ENCODE results near the gene PROCA1.

PROCA1 gene

GRCh38 chr17:28718333-28719020 is 6.8 kb upstream of the PROCA1 start:
- Histone ChIP-seq H3K4me2 (peak overlapping the region; percentile 98), H3K9me3 (no peaks in the 10 kb centered on the region), H3K9ac (peak overlapping the region; percentile 98), H4K20me1 (peaks cover 62% of the 10 kb centered on the region), H3K4me3 (peak overlapping the region; percentile 84), H3K27ac (peak overlapping the region; percentile 99), H3K4me1 (peaks cover 67% of the 10 kb centered on the region), H3K27me3 (no peaks in the 10 kb centered on the region), H3K36me3 (peaks cover 54% of the 10 kb centered on the region)
- TF ChIP-seq Cebpa-rat (IDR thresholded peaks at IDR 0.05) = no peak

GRCh38 chr17:28717578-28718332 is 6.1 kb upstream of the PROCA1 start, which contains the start of gene RAB34:
Gene RAB34 (minus strand): TSS chr17:28717868. CDS start chr17:28717266, 602 bp downstream.
- peak within 1 kb of the TSS; percentile 99 for H3K27ac ChIP-seq
- H3K27me3 ChIP-seq = no peaks in the 10 kb centered on the region
- no peaks in the 10 kb centered on the region for H3K9me3 ChIP-seq
- TF ChIP-seq Cebpa-rat (IDR thresholded peaks at IDR 0.05) = no peak
- H4K20me1 ChIP-seq = peaks cover 55% of the 10 kb centered on the region
- H3K4me1 ChIP-seq = peaks cover 67% of the 10 kb centered on the region
- peak within 1 kb of the TSS; percentile 84 for H3K4me3 ChIP-seq
- H3K9ac ChIP-seq = peak within 1 kb of the TSS; percentile 98
- H3K4me2 ChIP-seq = peak within 1 kb of the TSS; percentile 98
- H3K36me3 ChIP-seq = peaks cover 54% of the 10 kb centered on the region

DNA sequence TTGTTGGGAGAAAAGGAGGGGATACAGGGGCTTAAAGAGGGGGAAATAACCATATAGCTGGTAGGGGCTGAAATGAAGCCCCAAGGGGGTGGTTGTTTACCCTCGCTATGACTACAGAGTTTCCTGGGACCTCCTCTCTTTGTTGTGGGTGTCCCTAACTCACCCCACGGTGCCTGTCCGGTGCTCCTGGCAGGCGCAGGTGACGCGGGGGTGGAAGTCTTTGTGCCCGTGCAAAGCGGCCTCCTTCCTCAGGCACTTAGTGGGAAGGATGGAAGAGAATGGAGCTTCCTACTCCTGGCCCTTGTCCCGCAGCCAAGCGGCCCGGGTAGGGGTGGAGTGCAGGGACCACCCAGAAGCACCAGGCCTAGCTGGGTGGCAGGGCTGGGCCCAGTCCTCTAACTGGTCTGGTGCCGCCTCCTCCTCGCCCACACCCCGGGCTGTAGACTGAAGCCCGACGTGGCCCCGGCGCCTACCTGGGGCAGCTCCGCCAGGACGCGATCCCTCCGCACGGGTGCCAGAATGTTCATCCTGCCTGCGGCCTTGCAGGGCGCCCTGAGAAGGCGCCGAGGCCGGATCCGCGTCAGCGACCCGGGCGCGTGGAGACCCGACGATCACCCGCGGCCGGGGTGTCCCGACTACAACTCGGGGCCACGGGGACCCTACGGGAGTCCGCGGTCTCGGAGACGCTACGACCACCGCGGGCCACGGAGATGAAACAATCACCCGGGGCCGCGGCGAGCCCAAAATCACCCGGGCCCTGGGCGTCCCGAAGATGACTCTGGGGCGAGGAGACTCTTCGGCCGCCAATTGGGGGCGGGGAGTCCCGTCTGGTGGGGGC is 5.3 kb upstream of the PROCA1 start:
- H3K4me2 ChIP-seq = peak overlapping the region; percentile 98
- H3K9ac ChIP-seq = peak overlapping the region; percentile 98
- peaks cover 47% of the 10 kb centered on the region for H4K20me1 ChIP-seq
- H3K27me3 ChIP-seq = no peaks in the 10 kb centered on the region
- peaks cover 65% of the 10 kb centered on the region for H3K4me1 ChIP-seq
- peak overlapping the region; percentile 99 for H3K27ac ChIP-seq
- TF ChIP-seq Cebpa-rat (IDR thresholded peaks at IDR 0.05) = no peak
- H3K36me3 ChIP-seq = peaks cover 47% of the 10 kb centered on the region
- H3K4me3 ChIP-seq = peak overlapping the region; percentile 84
- H3K9me3 ChIP-seq = no peaks in the 10 kb centered on the region

DNA sequence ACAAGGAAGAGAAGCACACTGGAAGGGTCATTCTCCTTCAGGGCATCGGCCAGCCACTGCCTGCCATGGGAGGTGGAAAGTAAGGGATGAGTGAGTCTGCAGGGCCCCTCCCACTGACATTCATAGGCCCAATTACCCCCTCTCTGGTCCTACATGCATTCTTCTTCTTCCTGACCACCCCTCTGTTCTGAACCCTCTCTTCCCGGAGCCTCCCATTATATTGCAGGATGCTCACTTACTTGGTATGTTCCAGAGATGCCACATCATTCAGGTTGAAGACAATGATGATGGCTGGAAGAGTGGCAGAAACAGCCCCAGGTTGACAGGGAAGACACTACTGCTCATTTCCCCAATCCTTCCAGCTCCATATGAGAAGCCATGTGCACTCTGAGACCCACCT is 3.5 kb upstream of the PROCA1 start:
- H3K9me3 ChIP-seq = no peaks in the 10 kb centered on the region
- H4K20me1 ChIP-seq = peaks cover 30% of the 10 kb centered on the region
- no peak overlapping the region for H3K27ac ChIP-seq
- no peak overlapping the region for H3K9ac ChIP-seq
- H3K4me1 ChIP-seq = peaks cover 58% of the 10 kb centered on the region
- peak overlapping the region; percentile 98; the same call in 1 of the 2 replicates for H3K4me2 ChIP-seq
- no peak for TF ChIP-seq Cebpa-rat (IDR thresholded peaks at IDR 0.05)
- peaks cover 34% of the 10 kb centered on the region for H3K36me3 ChIP-seq
- H3K27me3 ChIP-seq = no peaks in the 10 kb centered on the region
- H3K4me3 ChIP-seq = no peak overlapping the region

DNA sequence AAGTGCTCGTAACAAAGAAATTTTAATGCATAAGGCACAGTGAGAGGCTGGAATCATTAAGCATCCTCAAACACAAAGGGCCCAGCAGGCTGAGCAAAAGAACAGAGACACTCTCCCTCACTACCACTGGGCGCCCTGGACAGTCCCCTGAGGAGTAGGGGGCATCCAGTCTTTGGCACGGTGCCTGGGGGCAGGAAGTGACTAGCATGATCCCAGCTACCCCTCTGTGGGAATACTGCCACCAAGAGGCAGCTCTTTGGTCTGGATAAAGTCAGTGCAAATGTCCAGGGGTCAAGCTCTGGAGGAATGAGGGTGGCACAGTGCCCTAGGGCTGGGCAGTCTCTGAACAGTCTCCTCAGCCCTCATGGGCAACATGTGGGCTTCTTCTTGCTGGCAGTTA is 2.6 kb upstream of the PROCA1 start:
- no peaks in the 10 kb centered on the region for H3K9me3 ChIP-seq
- H3K27ac ChIP-seq = no peak overlapping the region
- no peaks in the 10 kb centered on the region for H3K27me3 ChIP-seq
- H4K20me1 ChIP-seq = peaks cover 26% of the 10 kb centered on the region
- H3K36me3 ChIP-seq = peaks cover 34% of the 10 kb centered on the region
- peaks cover 66% of the 10 kb centered on the region for H3K4me1 ChIP-seq
- H3K4me2 ChIP-seq = no peak overlapping the region
- no peak overlapping the region for H3K4me3 ChIP-seq
- H3K9ac ChIP-seq = no peak overlapping the region
- no peak for TF ChIP-seq Cebpa-rat (IDR thresholded peaks at IDR 0.05)

- no peaks in the 10 kb centered on the region for H3K27me3 ChIP-seq
- peaks cover 26% of the 10 kb centered on the region for H4K20me1 ChIP-seq
- peak overlapping the region; percentile 78 for H3K4me3 ChIP-seq
- peaks cover 55% of the 10 kb centered on the region for H3K4me1 ChIP-seq
- H3K27ac ChIP-seq = peak overlapping the region; percentile 87
- TF ChIP-seq Cebpa-rat (IDR thresholded peaks at IDR 0.05) = no peak
- peak overlapping the region; percentile 84 for H3K9ac ChIP-seq
- H3K4me2 ChIP-seq = peak overlapping the region; percentile 96
- H3K36me3 ChIP-seq = peaks cover 34% of the 10 kb centered on the region
- H3K9me3 ChIP-seq = no peaks in the 10 kb centered on the region
Measured at GRCh38 chr17:28712705-28713415, 1.2 kb upstream of the PROCA1 start.

DNA sequence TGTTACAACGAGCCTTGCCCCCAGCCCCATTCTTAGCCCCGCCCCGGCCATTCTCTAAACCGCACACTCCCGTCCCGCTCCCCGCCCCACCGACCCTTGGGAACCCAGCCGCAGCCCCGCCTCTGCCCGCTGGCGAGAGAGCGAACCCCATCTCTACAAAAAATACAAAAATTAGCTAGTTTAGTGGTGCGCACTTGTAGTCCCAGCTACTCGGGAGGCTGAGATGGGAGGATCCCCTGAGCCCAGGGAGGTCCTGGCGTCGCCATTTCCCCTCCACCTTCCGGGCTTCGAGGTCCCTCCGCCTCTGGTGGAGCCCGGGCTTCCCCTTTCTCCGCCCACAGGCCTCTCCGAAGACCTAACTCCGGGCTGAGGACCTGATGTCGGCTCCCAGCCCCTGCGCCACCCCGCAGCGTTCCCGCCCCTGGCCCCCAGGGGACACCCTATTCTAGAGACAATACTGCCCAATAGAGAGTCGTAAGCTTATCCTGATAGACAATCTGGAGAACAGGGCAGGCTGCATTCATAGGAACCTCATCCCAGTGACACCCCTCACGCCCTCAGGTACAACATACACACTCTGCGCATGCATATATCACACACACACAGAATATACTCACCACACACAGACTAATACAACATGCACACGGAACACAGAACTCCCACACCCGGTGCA is 480 bp upstream of the PROCA1 start:
- H3K36me3 ChIP-seq = peaks cover 34% of the 10 kb centered on the region
- H3K4me1 ChIP-seq = peaks cover 55% of the 10 kb centered on the region
- H3K9ac ChIP-seq = peak overlapping the region; percentile 84
- TF ChIP-seq Cebpa-rat (IDR thresholded peaks at IDR 0.05) = no peak
- peak overlapping the region; percentile 96 for H3K4me2 ChIP-seq
- H3K27me3 ChIP-seq = no peaks in the 10 kb centered on the region
- no peaks in the 10 kb centered on the region for H3K9me3 ChIP-seq
- H3K27ac ChIP-seq = peak overlapping the region; percentile 87
- H3K4me3 ChIP-seq = peak overlapping the region; percentile 78
- H4K20me1 ChIP-seq = peaks cover 26% of the 10 kb centered on the region

DNA sequence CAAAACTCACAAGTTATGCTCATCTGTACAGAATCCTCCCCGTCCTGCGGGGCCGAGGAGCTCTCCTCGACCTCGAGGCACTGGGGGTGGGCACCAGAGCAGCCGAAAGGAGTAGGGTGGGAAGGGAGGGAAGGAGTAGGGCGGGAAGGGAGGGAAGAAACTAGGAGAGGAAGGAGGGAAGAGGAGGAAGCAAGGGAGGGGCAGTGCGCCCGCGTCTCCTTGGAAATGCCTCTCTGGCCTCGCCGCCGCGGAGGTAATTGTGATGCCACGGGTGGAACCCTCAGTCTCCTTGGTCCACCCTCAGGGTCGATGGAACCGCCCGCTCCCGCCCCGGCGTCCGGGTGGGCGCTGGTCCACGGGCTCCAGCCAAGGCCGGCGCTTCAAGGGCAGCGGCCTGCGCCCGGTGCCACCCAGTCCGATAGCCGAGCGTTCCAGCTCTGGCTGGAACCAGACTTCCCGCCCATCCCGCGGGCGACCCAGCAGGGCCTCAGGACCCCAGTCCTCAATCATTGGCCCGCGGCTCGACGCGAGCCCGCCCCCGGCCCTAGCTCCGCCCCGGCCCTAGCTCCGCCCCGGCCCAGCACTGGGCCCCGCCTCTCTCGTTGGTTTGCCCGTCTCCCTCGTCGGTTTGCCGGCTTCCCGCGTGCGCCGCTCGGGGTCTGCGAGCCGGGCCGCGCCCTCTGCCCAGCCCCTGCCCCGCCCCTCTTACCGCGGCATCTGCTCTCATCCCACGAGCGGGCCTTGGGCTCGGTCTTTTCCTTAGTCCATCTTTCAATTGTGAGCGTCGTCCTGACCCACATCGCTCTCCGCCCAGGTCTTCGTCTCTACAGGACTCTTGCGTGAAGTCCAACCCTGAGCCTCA is 596 bp downstream of the PROCA1 start:
- Histone ChIP-seq H3K4me2 (peak overlapping the region; percentile 96), H3K9ac (peak overlapping the region; percentile 84), H3K36me3 (peaks cover 38% of the 10 kb centered on the region), H3K4me1 (peaks cover 47% of the 10 kb centered on the region), H3K27me3 (no peaks in the 10 kb centered on the region), H4K20me1 (peaks cover 19% of the 10 kb centered on the region), H3K27ac (peak overlapping the region; percentile 87), H3K9me3 (no peaks in the 10 kb centered on the region), H3K4me3 (peak overlapping the region; percentile 78)
- no peak for TF ChIP-seq Cebpa-rat (IDR thresholded peaks at IDR 0.05)
